Left lung (tissue), 10 donors: ENCODE measurements around the gene MYH10. TPM values are rescaled to one million over a fixed set of nuclear protein-coding genes. Genes with fewer than 3 reads are reported as not detected.

Source experiments
- ATAC-seq: fragments of 200-7000 bp; cut with Tn5 transposase; one replicate; pipeline ENCODE4 v1.9.1; 2020; ENCODE audit warnings: moderate library complexity
- DNase-seq, 4 donors: peaks; one replicate each; pipeline ENCODE4 v3.0.0-alpha.2; 2013 to 2020
- H3K27ac ChIP-seq, 2 donors: fragments of 200-600 bp; sonication (generic) in 1 of 2; one replicate each; pipeline versions ENCODE4 v1.5.0 to v1.8.0; 2020 to 2021
- H3K27me3 ChIP-seq, 2 donors: fragments of 200-600 bp; sonication (generic) in 1 of 2; one replicate each; pipeline versions ENCODE4 v1.5.0 to v1.8.0; 2020 to 2021
- H3K36me3 ChIP-seq, 2 donors: fragments of 200-600 bp; sonication (generic) in 1 of 2; one replicate each; pipeline versions ENCODE4 v1.5.0 to v1.8.0; 2020 to 2021
- H3K4me1 ChIP-seq, 2 donors: fragments of 200-600 bp; one replicate each; pipeline ENCODE4 v1.8.0; 2021
- H3K4me3 ChIP-seq, 2 donors: fragments of 200-600 bp; sonication (generic) in 1 of 2; one replicate each; pipeline versions ENCODE4 v1.5.0 to v1.8.0; 2020 to 2021; ENCODE audit warnings: mild to moderate bottlenecking in 1 of 2
- H3K9me3 ChIP-seq, 2 donors: fragments of 200-600 bp; sonication (generic) in 1 of 2; one replicate each; pipeline versions ENCODE4 v1.5.0 to v1.8.0; 2020 to 2021
- intact Hi-C, 2 donors: fragments of 100-400 bp; cut with DNase I; formaldehyde crosslinking; loops; one replicate each; pipeline versions ENCODE4 v1.11.2 to v1.14.2; 2022
- polyA plus RNA-seq, 6 donors: library from polyadenylated mRNA; unstranded; fragments of 120-200 nt; gene quantifications; one replicate each; pipeline ENCODE4 v1.2.1, GENCODE V29; 2013; ENCODE audit not compliant: insufficient read length in 6 of 6
- total RNA-seq, 2 donors: library from RNA; stranded (reverse); fragmentation: NEBNext Ultra II Directional; extraction: Animal tissue kit (Norgen Biotek cat#: 25700); gene quantifications; one replicate each; pipeline ENCODE4 v1.2.1, GENCODE V29; 2021
- TF ChIP-seq, protein P1 (sequence below), 2 donors: fragments of 200-600 bp; sonication (generic) in 1 of 2; IDR thresholded peaks; one replicate each; pipeline versions ENCODE4 v1.5.0 to v1.8.0; 2021; ENCODE audit warnings: antibody characterized with exemption in 2 of 2
- donor health status: DM: no; HTN: yes; CAD: no.
- donor health status: DM: no; HTN: no; CAD: no.

MYH10 gene
- total and polyA plus RNA-seq, 8 donors, result 70.9 to 196 (median 151) TPM

DNA sequence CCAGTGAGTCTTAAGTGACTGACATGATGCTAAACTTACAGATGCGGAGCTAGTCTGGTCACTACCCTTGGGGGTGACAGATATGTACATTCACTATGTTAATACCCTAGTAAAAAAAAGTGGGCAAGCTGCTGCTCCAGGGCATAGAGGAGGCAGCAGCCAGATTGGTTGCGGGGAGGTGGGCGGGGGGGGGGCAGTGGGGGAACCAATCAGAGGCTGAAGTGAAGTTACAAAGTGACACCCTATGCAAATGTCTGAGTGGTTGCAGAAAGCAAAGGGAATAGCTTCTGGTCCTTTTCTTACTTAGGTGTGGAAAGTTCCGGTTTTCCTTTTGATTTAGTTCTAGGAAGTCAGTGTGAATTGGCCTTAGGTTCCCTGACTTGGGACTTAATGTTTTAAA lies 182.7 kb downstream of the MYH10 start:
- intact Hi-C loops, result no loop called here
- Histone ChIP-seq H3K4me1 (peaks cover 0 to 41% of the 10 kb centered on the region in 2 donors), H3K27ac (peak overlapping the region in 1 of 2 donors; percentile 5), H3K4me3 (no peak overlapping the region), H3K36me3 (peaks cover 0 to 89% of the 10 kb centered on the region in 2 donors), H3K9me3 (no peaks in the 10 kb centered on the region), H3K27me3 (no peaks in the 10 kb centered on the region)
- ATAC-seq, result no peak
- TF ChIP-seq, protein P1, sequence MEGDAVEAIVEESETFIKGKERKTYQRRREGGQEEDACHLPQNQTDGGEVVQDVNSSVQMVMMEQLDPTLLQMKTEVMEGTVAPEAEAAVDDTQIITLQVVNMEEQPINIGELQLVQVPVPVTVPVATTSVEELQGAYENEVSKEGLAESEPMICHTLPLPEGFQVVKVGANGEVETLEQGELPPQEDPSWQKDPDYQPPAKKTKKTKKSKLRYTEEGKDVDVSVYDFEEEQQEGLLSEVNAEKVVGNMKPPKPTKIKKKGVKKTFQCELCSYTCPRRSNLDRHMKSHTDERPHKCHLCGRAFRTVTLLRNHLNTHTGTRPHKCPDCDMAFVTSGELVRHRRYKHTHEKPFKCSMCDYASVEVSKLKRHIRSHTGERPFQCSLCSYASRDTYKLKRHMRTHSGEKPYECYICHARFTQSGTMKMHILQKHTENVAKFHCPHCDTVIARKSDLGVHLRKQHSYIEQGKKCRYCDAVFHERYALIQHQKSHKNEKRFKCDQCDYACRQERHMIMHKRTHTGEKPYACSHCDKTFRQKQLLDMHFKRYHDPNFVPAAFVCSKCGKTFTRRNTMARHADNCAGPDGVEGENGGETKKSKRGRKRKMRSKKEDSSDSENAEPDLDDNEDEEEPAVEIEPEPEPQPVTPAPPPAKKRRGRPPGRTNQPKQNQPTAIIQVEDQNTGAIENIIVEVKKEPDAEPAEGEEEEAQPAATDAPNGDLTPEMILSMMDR (IDR thresholded peaks at IDR 0.05), result no peak
- no peak for DNase-seq

DNA sequence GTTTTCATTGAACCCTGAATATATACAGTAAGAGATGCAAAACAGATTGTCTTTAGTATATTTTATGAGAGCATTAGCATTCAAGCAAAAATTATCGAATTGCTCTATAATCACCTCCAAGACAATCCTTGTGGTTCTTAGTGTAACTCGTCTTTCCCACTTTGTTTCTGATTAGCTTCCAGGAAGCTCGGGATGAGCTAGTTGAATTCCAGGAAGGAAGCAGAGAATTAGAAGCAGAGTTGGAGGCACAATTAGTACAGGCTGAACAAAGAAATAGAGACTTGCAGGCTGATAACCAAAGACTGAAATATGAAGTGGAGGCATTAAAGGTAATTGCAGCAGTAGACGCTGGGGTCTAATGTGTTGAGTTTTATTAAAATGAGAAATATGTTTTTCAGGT lies 185.0 kb downstream of the MYH10 start:
- ATAC-seq, result no peak
- TF ChIP-seq, protein P1 (IDR thresholded peaks at IDR 0.05), result no peak
- Histone ChIP-seq H3K36me3 (peaks cover 0 to 66% of the 10 kb centered on the region in 2 donors), H3K4me3 (no peak overlapping the region), H3K4me1 (peaks cover 0 to 59% of the 10 kb centered on the region in 2 donors), H3K9me3 (no peaks in the 10 kb centered on the region), H3K27me3 (no peaks in the 10 kb centered on the region), H3K27ac (peak overlapping the region; percentile 20 to 58)
- no peak for DNase-seq
- intact Hi-C loops, result no loop called here

- peak overlapping the region in 1 of 2 donors; percentile 58 for H3K27ac ChIP-seq
- ATAC-seq (no peak), DNase-seq (no peak)
- no peaks in the 10 kb centered on the region for H3K27me3 ChIP-seq
- H3K4me3 ChIP-seq, result no peak overlapping the region
- H3K4me1 ChIP-seq, result peaks cover 0 to 63% of the 10 kb centered on the region in 2 donors
- intact Hi-C loops, result no loop called here
- TF ChIP-seq, protein P1 (IDR thresholded peaks at IDR 0.05), result no peak
- H3K36me3 ChIP-seq, result peaks cover 0 to 64% of the 10 kb centered on the region in 2 donors
- no peaks in the 10 kb centered on the region for H3K9me3 ChIP-seq
Measured at GRCh38 chr17:8444494-8444893, 186.0 kb downstream of the MYH10 start.

GRCh38 chr17:8443756-8444155 lies 186.8 kb downstream of the MYH10 start:
- Histone ChIP-seq H3K27me3 (no peaks in the 10 kb centered on the region), H3K36me3 (peaks cover 0 to 64% of the 10 kb centered on the region in 2 donors), H3K9me3 (no peaks in the 10 kb centered on the region), H3K27ac (peak overlapping the region in 1 of 2 donors; percentile 33), H3K4me1 (peaks cover 0 to 65% of the 10 kb centered on the region in 2 donors), H3K4me3 (no peak overlapping the region)
- DNase-seq, result no peak
- intact Hi-C loops, result no loop called here
- TF ChIP-seq, protein P1 (IDR thresholded peaks at IDR 0.05), result no peak
- no peak for ATAC-seq

DNA sequence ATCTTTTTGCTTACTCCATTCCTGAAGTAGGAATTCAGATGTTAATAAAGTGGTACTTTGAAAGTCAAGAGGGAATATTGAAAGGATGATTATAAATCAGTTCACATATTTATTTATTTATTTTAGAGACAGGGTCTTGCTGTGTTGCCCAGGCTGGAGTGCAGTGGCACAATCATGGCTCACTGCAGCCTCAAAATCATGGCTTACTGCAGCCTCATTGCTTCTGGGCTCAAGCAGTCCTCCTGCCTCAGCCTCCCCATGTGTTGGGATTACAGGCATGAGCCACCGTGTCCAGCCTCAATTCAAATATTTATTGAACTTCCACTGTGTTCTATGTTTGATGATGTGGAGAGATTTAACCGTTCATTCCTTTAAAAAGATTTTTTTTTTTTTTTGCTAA lies 188.2 kb downstream of the MYH10 start:
- TF ChIP-seq, protein P1 (IDR thresholded peaks at IDR 0.05), result no peak
- no peaks in the 10 kb centered on the region for H3K27me3 ChIP-seq
- no peaks in the 10 kb centered on the region for H3K9me3 ChIP-seq
- intact Hi-C loops, result no loop called here
- H3K27ac ChIP-seq, result no peak overlapping the region
- H3K4me1 ChIP-seq, result peaks cover 2 to 71% of the 10 kb centered on the region in 2 donors
- DNase-seq, result no peak
- ATAC-seq, result no peak
- H3K4me3 ChIP-seq, result no peak overlapping the region
- peaks cover 0 to 58% of the 10 kb centered on the region in 2 donors for H3K36me3 ChIP-seq
